Stimulated activated CD4-positive, alpha-beta T cell treated with anti-CD3 and anti-CD28 coated beads, Interleukin-2, amount 100 ng/mL, for 4 hours (primary cell): ENCODE results near the gene ERC2.
"Not testable (repeated sequence)": the region's sequence is repeated elsewhere in the genome, so short reads cannot be mapped to it uniquely, and the experiment has no call there.

ENCODE experiments used
- DNase-seq: peaks from one replicate; pipeline ENCODE4 v3.0.0-alpha.2; 2020; ENCODE audit warnings: low read depth

ERC2 gene

GRCh38 chr3:56121716-56122115, 346.6 kb downstream of the ERC2 start:
- DNase-seq = no peak

DNA sequence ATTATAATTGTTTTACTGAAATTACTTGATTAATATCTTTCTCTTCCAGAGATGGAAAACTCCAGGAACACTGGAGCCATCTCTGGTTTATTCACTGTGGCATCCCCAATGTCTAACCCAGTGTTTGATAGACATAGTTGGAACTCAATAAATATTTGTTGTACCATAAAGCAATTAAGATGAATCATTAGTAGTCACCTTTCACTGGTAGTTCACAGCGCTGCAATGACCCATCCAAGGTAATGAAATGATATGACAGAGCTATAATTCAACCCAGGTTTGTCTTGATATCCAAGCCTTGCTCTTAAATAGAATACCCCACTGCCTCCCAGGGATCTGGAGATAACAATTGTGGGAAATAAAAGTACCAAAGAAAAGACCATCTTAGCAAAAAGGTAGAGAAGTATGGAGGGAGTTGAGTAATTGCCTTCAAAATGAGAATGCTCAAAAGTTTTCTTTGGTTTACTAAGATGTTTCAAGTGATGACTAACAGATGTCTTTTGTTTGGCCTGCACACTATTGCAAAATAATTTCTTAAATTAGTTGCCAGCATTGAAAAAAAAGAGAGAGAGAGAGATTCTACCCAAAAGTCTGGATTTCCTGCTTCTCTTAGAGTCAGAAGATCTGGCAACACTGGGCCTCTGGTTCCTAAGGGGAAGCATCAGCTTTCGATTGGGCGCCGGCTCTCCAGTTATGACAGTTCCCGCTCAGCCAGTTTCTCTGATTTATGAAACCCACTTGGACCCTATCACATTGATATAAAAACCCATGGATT, 348.5 kb downstream of the ERC2 start:
- no peak for DNase-seq

DNA sequence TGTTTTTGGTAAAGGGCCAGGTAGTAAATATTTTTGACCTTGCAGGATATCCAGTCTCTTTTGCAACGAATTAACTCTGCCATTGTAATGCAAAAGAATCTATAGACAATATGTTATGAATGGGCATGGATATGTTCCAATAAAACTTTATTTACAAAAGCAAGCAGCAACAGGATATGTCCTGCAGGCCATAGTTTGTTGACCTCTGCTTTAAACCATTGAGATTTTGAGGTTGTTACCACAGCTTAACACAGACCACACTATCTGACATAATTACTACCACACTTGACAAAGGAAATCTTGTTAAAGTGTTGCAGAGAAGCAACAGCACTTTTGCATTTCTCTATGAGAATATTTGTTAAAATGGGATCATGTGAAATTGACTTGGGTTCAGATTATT, 349.3 kb downstream of the ERC2 start:
- DNase-seq = no peak

GRCh38 chr3:56115698-56116097, 352.6 kb downstream of the ERC2 start:
- no peak for DNase-seq

- no peak for DNase-seq
Measured at GRCh38 chr3:56115199-56115598, 353.1 kb downstream of the ERC2 start.

GRCh38 chr3:56113908-56114307, 354.4 kb downstream of the ERC2 start:
- DNase-seq = no peak

GRCh38 chr3:56113231-56113630, 355.0 kb downstream of the ERC2 start:
- no peak for DNase-seq

DNA sequence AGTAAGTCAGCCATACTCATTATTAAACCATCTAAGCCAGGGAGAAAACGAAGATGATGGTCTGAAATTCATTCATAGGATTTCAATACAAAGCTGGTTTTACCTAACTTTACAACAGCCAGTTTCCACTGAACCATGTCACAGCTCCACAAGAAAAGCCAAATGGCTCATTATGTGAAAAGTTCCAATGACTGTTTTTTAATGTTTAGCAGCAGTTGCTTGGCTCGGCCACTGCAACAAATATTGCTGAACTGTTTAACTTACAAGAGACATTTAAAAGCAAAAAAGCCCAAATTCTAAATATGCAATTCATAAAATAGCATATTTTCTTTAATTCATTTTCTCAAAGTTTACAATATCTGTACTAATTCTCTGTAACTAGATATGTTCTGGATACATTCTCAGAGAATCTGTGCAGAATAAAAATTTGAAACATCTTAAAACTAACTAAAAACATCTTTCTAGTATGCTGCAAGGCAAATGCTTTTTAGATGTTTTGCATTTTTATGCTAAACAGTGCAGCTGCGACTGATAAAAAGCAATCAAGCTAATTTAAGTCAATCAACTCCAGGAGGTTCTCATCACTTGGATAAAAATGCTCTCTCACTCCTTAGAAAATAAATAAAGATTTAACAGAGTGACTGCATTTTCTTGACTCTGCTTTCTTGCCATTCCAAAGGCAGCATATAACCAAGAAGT, 356.5 kb downstream of the ERC2 start:
- no peak for DNase-seq

DNA sequence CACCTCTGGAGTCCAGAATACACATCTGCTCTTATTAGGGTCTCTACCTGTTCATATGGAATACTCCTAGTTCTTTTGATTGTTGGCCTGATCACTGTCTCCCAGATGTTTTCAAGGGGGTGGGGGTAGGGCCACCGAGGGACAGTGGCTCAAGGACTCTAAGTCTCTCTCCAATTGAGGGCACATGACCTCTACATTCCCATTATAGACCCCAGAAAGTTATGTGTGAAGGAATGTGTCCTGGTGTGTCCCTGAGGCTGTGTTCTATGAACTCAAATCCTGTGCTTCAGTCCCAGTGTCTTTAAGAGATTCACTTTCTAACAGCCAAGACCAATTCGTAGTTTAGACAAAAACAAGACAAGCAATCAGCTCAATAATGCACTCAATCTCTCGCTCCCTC, 357.4 kb downstream of the ERC2 start:
- no peak for DNase-seq

GRCh38 chr3:56107157-56107556, 361.1 kb downstream of the ERC2 start:
- no peak for DNase-seq

- no peak for DNase-seq
Measured at GRCh38 chr3:56102032-56102431, 366.2 kb downstream of the ERC2 start.

DNA sequence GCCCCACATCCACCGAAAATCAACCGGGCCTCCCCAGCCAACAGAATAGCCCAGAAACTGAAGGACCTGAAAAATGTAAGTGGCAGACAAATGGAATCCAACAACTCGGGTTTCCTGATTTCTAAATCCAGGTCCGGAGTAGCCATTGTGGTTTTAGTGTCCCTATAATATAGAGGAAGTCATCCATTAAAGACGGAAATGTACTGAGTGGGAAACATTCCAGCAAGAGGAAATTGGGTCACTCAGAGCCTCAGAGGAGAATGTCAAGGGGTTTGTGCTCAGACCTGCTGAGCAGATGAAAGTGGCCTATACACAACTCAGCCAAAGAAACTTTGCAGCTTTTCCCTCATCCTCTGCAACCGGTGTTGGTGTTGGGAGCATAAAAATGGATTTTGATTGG, 366.7 kb downstream of the ERC2 start:
- no peak for DNase-seq

DNA sequence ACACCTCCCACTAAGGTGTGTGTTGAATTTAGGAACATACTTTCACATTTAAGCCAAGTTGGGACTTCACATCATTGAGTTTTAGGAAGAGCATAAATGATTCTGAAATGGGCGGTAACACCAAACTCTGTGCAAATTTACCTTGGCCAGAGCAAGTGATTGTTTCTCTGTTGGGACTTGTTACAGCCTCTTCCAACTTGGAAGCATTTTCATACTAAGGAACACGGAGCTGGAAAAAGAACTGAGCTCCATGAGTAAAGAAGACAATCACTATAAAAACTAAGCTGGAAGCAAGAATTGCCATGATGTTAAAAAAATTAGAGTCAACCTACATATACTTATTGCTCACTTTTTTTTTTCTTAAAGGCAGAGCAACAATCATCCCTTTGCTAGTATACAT, 371.3 kb downstream of the ERC2 start:
- DNase-seq = no peak

DNA sequence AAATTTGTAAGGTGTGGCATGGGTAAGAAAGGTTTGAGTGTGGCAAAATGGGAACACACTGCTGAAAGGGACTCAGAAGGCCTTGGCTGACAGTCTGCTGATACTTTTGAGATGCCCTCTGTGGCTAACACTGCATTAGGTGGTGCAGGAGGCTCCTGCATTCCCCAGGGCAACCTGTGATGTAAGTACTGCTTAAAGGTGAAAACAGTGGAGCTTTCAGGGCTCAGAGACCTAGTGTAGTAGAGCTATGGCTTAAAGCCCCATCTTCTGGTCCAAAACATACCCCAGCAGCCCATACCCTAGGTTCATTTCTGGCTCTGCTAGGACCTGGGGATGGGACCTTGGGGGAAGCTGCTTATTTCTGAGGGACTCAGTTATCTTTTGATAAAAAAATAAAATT, 374.1 kb downstream of the ERC2 start:
- DNase-seq = no peak

GRCh38 chr3:56089739-56090138, 378.5 kb downstream of the ERC2 start:
- no peak for DNase-seq

- no peak for DNase-seq
Measured at GRCh38 chr3:56087451-56088053, 380.7 kb downstream of the ERC2 start.

- DNase-seq = no peak
Measured at GRCh38 chr3:56086355-56086754, 381.9 kb downstream of the ERC2 start.

DNA sequence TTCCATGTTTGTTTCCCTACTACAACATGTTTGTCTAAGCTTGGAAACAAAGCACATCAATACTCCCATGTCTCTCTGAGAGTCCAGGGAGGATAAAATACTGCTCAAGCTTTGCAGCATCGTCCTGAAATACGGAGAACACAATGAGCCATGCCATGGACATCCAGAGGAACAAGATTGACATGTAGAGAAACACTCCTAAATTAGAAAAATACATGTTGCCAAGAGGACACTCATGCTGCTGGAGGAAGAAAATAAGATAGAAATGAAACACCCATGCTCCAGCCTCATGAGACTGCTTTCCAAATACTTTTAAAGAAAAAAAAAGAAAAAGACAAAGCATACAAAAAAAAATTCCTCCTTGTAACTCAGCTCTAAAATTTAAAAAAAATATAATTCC, 387.0 kb downstream of the ERC2 start:
- no peak for DNase-seq

GRCh38 chr3:56076746-56077145, 391.5 kb downstream of the ERC2 start:
- DNase-seq = no peak

GRCh38 chr3:56075089-56075488, 393.2 kb downstream of the ERC2 start:
- DNase-seq = no peak

GRCh38 chr3:56069766-56070165, 398.5 kb downstream of the ERC2 start:
- no peak for DNase-seq

DNA sequence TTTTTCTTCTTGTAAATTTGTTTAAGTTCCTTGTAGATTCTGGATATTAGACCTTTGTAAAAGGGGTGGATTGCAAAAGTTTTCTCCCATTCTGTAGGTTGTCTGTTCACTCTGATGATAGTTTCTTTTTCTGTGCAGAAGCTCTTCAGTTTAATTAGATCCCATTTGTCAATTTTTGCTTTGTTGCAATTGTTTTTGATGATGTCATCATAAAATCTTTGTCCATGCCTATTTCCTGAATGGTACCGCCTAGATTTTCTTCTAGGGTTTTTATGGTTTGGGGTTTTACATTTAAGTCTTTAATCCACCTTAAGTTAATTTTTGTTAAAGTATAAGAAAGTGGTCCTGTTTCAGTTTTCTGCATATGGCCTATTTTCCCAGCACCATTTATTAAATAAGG, 401.9 kb downstream of the ERC2 start:
- not testable (repeated sequence) for DNase-seq

- no peak for DNase-seq
Measured at GRCh38 chr3:56064684-56065083, 403.6 kb downstream of the ERC2 start.

DNA sequence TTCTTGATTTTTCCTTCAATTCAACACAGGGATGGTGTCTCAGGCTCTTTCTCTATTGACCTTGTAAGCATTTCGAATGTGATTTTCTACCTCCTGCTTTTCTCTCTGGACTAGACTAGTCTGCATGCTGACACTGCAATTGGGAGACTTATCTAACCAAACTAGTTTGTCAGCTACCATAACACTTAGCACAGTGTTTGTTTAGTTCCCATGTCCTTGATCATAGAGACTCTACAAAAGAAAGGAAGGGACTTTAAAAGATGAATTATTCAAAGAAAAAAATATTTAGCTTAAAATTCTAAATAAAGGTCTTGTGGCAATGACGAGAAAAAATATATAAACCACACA, 407.0 kb downstream of the ERC2 start:
- DNase-seq = no peak
